Stimulated activated CD4-positive, alpha-beta T cell treated with anti-CD3 and anti-CD28 coated beads, Interleukin-4, amount 100 ng/mL, for 48 hours (primary cell): ENCODE data around the gene ZNF318.

Source experiments
- DNase-seq, 2 donors: peaks; one replicate each; pipeline ENCODE4 v3.0.0-alpha.2; 2020; ENCODE audit warnings: low read depth in 2 of 2

Gene ZNF318

DNA sequence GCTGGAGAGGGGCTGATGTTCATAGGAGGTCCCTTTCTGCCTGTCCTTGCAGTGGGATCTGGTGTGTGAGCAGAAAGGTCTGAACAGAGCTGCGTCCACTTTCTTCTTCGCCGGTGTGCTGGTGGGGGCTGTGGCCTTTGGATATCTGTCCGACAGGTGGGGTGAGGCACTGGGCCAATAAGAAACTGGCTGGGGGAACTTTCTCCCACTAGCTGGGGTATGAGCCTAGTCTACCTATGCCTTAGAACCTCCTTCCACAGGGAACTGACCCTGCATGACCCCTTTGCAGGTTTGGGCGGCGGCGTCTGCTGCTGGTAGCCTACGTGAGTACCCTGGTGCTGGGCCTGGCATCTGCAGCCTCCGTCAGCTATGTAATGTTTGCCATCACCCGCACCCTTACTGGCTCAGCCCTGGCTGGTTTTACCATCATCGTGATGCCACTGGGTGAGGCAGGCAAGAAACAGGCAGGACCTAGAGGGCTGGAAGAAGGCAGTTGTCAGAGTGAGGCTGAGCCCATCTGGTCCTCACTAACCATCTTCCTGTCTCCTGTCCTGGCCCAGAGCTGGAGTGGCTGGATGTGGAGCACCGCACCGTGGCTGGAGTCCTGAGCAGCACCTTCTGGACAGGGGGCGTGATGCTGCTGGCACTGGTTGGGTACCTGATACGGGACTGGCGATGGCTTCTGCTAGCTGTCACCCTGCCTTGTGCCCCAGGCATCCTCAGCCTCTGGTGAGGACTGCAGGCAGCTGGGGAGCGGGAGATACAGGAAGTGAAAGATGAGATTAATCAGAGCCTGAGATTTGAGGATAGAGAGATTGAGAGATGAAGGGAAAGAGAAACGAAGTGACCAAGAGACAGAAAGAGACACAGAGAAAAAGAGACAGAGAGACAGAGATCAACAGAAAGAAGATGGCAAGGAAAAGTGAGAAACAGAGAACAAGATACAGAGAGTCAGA is 69.8 kb downstream of the ZNF318 start:
- DNase-seq, result no peak

DNA sequence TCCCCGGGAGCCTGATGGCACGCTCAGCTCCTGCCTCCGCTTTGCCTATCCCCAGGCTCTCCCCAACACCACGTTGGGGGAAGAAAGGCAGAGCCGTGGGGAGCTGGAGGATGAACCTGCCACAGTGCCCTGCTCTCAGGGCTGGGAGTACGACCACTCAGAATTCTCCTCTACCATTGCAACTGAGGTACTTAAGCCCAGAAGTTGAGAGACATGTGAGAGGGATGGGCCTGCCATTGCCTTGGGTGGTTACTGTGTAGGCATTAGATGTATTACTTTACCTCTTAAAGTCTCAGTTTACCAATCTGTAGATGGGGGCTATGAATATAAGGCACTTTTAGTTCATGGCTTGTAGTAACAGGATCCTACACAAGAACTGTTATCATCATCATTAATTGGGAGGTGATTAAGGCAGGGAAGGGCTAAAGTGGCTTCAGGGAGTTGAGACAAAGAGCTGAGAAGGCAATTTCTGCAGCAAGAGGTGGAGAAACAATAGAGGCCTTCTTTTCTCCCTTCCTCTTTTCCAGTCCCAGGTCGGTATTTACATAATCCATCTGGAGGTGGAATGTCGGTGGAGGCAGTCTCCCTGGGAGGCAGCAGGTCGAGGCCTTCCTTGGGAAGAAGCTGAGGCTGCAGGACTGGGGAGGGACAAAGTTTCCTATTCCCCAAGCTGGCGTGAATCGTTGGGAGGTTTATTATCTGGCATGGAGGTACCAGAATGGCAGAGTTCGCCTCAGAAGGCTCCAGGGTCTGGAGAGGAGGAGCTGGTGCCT is 70.7 kb downstream of the ZNF318 start:
- no peak for DNase-seq

DNA sequence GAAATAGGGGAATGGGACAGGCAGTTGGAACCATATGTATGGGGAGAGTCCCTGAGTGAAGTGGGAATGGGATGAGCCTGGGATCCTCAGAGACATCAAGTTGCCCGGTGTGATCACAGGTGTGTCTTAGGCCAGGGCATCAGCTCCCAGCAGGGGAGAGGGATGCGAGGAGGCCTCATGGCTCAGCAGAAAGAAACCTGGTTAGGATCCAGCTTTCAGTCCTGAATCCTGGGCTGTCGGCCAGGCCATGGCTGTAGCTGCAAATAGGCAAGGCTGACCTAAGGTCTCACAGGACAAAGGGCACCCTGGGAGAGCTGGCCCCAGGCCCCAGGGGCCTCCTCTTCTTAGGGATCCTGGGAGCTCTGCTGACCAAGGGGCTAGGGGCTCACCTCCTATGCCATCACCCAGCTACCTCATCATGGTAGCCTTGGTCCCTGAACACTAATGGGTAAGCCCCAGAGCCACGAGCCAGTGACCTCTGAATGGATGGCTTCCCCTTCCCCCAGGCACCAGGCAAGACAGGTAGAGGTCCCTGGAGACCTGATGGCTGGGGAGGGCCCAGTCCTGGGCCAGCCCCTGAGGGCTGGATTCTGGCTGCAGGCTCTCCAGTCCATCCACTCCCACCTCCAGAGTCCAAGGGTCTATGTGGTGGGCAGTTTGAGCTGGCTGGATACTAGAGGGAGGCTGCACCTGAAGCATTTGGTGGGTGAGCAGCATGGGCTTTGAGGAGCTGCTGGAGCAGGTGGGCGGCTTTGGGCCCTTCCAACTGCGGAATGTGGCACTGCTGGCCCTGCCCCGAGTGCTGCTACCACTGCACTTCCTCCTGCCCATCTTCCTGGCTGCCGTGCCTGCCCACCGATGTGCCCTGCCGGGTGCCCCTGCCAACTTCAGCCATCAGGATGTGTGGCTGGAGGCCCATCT is 71.5 kb downstream of the ZNF318 start, which contains the start of gene SLC22A7:
TSS of gene SLC22A7 (plus strand) at position 617 of the 921 bp plus-strand sequence. CDS start at position 716, 99 bp downstream.
- no peak for DNase-seq

DNA sequence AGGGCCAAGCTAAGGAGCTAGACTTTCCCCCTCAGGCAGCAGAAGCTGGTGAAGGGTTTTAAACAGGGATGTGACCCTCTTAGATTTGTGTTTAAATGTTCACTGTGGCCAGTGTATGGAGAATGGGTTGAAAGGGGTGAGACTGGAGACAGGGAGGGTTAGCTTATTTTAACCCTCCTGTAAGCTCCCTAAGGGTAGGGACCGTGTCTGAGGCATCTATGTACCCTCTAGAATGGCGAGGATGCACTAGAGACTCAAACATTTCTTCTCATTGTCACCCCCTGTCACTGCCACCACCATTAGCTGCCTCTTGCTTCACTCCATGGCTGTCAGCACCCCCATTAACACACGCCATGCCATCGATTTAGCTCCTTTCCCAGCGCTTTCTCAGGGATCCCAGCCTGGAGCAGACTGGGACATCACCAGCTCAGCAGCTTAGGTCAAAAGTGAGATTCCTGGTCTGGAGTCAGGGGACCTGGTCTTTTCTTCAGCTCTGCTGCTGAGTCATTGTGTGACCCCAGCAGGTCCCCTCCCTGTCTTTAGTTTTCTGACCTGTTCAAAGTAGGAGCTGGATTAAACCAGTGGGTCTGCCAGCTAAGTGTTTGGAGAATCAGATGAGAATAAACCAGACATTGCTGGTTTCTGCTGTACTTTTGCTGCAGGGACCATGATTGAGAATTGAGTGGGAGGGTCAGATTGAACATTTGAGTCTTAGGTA is 72.5 kb downstream of the ZNF318 start:
- DNase-seq, result no peak

DNA sequence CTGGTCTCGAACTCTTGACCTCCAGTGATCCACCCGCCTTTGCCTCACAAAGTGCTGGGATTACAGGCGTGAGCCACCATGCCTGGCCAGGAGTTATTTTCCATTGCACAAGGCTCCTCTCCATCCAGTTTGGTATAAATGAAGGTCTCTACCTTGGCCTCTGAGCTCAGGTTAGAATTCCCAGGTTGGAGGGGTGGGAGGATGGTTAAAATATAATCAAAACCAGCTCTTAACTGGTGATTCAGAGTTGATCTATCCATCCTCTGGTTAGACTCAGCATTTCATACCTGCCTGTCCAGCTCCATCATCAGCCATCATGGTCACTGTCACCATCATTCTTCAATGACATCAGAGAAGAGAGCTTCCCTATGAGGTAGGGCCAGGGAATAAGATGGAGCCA is 74.0 kb downstream of the ZNF318 start:
- DNase-seq, result no peak

DNA sequence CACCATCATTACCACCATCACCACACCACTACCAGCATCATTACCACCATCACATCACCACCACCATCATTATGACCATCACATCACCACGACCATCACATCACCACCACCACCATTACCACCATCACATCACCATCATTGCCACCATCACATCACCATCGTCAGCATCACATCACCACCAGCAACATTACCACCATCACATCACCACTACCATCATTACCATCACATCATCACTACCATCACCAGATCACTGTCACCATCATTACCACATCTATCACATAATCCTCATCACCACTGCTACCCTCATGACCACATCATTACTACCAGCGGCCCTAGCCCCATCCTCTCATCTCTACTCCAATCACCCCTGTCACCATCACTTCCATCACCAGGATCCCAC is 74.9 kb downstream of the ZNF318 start:
- no peak for DNase-seq

DNA sequence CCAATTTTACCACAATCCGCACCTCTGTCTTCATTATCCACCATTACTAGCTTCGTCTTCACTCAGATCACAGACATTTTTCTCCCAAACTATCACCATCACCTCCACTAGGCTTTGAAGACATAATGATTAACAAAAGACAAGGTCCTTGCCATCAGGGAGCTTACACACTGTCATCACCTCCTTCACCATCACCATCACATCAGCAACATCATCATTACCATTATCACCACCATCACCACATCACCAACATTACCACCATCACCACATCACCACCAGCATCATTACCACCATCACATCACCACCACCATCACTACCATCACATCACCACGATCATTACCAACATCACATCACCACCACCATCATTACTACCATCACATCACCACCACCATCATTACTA is 75.7 kb downstream of the ZNF318 start:
- no peak for DNase-seq

DNA sequence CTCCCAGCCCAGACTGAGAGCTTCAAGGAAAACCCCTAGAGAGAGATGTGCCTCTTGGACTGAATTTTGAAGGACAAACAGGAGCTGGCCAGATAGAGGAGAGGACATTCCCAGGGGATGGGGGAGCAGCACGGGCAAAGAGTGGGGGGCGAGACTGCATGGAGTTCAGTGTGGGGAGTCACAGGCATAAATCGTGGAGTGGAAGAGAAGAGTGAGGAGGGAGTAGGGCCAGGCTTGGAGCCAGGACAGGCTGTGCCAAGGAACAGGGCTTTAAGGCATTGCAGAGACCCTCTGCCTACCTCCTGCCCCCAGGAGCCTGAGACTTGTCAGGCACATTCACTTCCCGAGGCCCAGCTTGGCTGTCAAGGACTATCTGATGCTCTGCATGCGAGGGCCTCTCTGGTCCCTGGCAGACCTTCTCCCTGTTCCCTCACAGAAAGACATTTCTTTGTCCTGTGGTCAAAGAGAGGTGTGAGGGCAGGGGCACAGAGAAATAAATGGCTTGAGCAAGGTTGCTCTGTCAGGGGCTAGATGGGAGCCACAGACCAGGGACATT is 76.6 kb downstream of the ZNF318 start:
- DNase-seq, result no peak

DNA sequence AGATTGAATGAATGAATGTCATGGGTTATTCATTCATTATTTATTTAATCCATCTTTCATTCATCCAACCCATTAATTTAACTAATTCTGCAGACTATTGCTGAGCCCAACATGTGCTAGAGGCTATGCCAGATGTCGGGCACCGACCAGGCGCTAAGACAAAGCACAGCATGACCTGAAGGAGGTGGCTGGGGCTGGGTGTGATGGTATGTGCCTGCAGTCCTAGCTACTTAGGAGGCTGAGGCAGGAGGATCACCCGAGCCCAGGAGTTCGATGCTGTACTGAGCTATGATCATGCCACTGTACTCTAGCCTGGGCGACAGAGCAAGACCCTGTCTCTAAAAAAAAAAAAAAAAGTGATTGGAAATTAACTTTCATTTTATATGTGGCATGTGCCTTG is 77.1 kb downstream of the ZNF318 start:
- no peak for DNase-seq

DNA sequence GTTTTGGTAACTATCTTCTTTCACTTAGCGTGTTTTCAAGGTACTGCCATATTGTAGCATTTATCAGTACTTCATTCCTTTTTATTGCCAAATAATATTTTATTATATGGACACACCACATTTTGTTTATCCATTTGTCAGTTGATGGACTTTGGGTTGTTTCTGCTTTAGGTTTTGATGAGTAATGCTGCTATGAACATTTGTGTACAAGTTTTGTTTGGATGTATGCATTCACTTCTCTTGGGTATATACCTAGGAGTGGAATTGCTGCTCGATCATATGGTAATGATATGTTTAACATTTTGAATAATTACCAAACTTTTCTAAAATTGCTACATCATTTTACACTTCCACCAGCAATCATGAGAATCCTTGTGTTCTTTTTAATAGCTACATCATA is 77.7 kb downstream of the ZNF318 start:
- DNase-seq, result no peak

DNA sequence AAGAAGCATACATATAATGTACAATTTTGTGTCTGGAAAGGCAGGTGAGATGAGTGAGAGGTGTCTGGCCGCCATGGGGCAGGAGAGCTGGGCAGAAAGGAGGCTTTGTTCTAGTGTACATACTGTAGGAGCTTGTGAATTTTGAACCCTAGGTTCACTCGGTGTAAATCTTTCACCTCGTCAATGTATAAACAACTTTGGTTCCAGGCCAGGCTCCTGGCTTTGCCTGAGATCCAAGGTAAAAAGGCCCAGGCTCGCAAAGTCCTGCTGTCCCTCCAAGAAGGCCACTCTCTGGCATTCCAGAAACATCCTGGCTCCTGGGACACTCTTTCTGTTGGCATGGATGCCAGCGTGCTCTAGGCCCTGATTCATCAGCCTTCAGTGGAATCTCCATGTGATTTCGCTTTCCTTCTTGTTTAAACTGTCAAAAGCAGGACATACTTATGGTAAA is 78.5 kb downstream of the ZNF318 start:
- no peak for DNase-seq

DNA sequence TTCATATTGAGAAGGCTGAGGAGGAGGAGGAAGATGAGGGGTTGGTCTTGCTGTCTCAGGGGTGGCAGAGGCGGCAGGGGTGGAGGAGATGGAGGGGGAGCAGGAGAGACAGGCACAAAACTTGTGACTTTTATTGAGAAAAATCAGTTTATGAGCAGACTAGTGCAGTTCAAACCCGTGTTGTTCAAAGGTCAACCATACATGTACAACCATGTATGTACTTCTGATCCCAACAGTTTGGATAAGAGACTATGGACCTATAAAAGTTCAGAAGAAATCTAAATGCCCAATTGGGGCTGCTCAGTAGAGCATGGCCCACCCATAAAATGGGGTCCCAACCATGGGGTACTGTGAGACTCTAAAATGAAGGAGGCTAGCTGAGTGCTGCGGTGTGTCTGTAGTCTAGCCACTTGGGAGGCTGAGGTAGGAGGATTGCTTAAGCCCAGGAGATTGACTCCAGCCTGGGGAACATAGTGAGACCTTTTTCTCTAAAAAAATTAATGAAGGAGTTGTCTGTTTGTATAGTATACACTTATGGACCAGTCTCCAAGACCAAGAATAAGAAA is 79.0 kb downstream of the ZNF318 start:
- no peak for DNase-seq

DNA sequence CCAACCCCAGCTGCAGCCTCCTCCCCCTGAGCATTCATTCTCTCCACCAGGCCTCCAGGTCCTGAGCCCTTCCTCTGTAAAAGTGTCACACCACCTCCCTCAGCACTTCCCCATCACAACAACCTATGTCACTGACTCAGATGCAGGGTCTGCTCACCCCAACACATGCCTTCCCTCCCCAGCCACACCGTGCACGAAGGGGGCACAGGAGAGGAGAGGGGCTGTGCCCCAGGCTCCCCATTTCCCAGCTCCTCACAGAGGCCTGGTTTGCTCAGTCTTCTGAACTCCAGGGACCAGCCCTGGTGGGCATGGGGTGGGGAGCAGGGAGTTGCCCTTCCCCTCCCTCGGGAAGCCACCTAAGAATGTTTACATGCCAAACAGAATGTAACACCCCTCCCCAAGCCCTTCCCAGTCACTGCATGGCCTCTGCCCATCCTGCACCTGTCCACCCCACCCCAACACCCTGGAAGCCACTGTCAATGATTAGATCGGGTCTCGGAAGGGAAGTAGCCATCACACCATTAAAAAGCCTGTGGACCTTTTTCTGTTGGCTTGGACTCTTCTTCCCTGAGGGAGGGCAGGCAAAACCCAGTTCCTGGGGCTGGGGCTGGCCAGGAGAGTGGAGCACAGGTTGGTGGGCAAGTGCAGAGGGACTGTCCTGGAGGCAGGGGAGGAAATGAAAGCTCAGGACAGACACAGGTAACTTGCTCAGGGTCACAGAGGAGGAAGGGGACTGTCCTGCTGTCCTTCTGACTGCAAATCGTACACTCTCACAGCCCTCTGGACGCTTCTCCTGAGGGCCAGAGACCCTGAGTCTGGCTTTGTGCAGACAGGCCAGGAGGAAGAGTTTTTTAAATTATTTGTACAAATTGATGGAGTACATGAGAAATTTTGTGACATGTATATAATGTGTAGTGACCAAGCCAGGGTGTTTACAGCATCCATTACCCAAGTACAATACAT is 81.4 kb downstream of the ZNF318 start:
- no peak for DNase-seq

DNA sequence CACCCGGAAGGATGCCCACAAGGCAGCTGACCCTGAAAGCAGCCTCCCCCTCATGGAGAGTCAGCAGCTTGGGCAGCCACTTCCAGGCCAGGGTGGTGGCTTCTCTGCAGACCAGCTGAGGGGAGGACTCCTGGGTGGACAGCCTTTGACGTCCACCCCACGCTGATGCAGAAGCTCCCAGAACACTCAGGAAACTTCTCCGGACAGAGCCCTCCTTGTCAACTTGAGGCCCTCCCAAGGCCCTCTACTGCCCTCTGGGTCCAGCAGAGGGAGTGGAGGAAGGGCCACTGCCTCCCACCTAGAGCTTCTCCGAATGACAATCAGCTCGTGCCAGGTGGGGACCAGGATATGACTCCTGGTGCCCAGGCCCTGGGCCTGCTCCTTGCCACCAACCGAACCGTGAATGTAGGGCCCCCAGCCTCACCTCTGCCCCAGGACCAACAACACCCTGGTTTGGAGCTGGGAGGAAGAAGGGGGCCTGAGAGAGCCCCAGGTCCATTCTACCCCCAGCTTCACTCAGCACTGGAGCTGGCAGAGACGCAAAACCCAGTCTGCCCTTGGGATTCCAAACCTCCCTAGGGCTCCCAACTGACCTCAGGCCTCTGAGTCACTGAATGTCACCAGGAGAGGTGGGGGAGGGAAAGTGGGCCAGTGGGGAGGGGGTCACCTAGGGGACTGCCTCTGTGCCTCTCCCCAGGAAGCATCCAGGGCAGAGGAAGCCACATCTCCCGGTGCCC is 82.3 kb downstream of the ZNF318 start:
- DNase-seq, result no peak

DNA sequence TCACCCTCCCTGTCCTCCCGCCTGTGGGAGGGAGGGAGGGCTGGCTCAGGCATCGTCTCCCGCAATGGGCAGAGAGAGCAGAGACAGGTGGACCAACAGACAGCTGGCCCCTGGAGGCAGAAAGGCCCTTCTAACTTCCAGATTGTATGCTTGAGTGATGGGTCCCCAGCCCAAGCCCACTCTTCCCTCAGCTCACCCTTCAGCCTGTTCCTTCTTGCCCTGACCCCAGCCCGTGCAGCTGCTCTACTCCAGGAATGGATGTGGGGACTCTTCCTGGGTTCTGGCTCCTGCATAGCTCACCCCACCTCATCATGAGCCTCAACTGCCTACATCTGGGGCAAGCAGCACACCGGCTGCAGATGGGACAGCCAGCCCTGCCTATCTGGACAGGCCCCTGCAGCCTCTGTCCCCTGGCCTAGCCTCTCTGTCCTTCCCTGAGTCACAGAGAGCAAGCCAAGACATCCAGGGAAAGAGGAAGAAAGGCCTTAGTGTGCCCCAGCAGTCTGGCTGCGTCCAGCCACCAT is 82.9 kb downstream of the ZNF318 start:
- DNase-seq, result no peak
